ENCODE measurements around the gene KRT5.

Gene KRT5

GRCh38 chr12:52537101-52537500, 16.9 kb upstream of the KRT5 start:
- no peak for DNase-seq (ENCODE audit: low spot score)

GRCh38 chr12:52535574-52535973, 15.4 kb upstream of the KRT5 start:
- DNase-seq (ENCODE audit: low spot score): no peak

- no peak for DNase-seq (ENCODE audit: low spot score)
Observed at GRCh38 chr12:52534482-52534881, 14.3 kb upstream of the KRT5 start.

- DNase-seq (ENCODE audit: low spot score): no peak
Observed at GRCh38 chr12:52533686-52534470, 13.7 kb upstream of the KRT5 start.

GRCh38 chr12:52532636-52533035, 12.4 kb upstream of the KRT5 start:
- DNase-seq (ENCODE audit: low spot score): no peak

GRCh38 chr12:52531566-52532300, 11.5 kb upstream of the KRT5 start:
- no peak for DNase-seq (ENCODE audit: low spot score)

- DNase-seq (ENCODE audit: low spot score): no peak
Observed at GRCh38 chr12:52530905-52531304, 10.7 kb upstream of the KRT5 start.

GRCh38 chr12:52530366-52530765, 10.2 kb upstream of the KRT5 start:
- no peak for DNase-seq (ENCODE audit: low spot score)

- DNase-seq (ENCODE audit: low spot score): no peak
Observed at GRCh38 chr12:52529846-52530245, 9.7 kb upstream of the KRT5 start.

GRCh38 chr12:52529417-52529816, 9.2 kb upstream of the KRT5 start:
- no peak for DNase-seq (ENCODE audit: low spot score)

GRCh38 chr12:52528641-52529143, 8.5 kb upstream of the KRT5 start:
- DNase-seq (ENCODE audit: low spot score): no peak

GRCh38 chr12:52527121-52527800, 7.1 kb upstream of the KRT5 start:
- DNase-seq (ENCODE audit: low spot score): no peak

GRCh38 chr12:52526511-52526951, 6.3 kb upstream of the KRT5 start:
- no peak for DNase-seq (ENCODE audit: low spot score)

- no peak for DNase-seq (ENCODE audit: low spot score)
Observed at GRCh38 chr12:52525661-52526499, 5.7 kb upstream of the KRT5 start.

GRCh38 chr12:52524898-52525591, 4.9 kb upstream of the KRT5 start:
- no peak for DNase-seq (ENCODE audit: low spot score)

GRCh38 chr12:52524241-52524897, 4.2 kb upstream of the KRT5 start:
- no peak for DNase-seq (ENCODE audit: low spot score)

- no peak for DNase-seq (ENCODE audit: low spot score)
Observed at GRCh38 chr12:52523824-52524223, 3.6 kb upstream of the KRT5 start.

GRCh38 chr12:52522346-52523011, 2.3 kb upstream of the KRT5 start:
- DNase-seq (ENCODE audit: low spot score): peak; percentile 52

- peak; percentile 74 for DNase-seq (ENCODE audit: low spot score)
Observed at GRCh38 chr12:52521568-52522266, 1.5 kb upstream of the KRT5 start.

Measured in AG20443 (cell line).